OCI-LY7 (cell line): ENCODE results near the gene GYG1.

Experiments used
- EZH2phosphoT487 ChIP-seq: fragments of 200-600 bp; sonication (generic); IDR thresholded peaks from 2 replicates; pipeline ENCODE4 v1.6.1; 2018; ENCODE audit warnings: low read depth, borderline replicate concordance, mild to moderate bottlenecking, mixed run types, antibody characterized with exemption, low read length, moderate library complexity, mixed read lengths
- TF ChIP-seq, protein P1 (sequence below): fragments of 200-600 bp; sonication (generic); conservative IDR thresholded peaks from 2 replicates; pipeline ENCODE4 v1.5.1; 2014; ENCODE audit warnings: mild to moderate bottlenecking, antibody characterized with exemption, low read length, moderate library complexity, mixed read lengths

DNA sequence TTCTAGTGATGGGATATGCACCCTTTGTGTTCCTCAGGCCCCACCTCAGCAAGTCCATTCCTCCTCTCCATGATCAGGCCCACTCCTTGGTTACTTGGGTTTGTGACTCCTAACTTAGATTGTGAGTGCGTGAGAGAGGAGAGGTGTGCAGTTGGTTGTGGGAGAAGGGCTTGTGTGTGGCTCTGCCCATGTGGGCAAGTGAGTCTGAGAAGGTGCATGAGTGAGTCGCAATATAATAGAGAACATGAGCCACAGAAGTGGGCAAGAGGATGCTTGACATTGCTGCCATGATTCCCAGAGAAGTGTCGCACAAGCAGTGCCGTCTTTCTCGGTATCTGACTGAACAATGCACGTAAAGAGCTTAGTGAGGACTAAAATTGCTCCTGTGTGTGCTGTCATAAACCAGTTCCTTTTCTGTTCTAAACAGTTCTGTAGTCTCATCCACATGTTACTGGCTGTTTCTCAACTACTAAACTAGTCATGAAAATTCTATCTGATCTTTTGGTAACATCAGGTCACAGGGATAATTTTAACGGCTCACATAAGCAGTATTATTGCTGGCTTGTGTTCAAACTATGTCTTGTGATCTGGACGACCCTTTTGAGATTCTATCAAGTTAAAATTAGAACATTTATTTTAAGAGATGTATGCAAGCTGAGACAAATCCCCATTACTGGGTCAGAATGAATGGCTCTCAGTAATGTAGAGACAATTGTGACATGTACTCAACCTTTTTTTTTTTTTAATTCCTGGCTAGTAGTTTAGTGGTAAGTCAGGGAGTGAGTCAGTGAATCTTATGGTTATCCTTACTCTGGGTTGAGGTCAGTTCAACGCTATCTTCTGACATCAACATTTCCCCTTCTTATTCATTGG lies 25.6 kb downstream of the GYG1 start:
- TF ChIP-seq, protein P1, sequence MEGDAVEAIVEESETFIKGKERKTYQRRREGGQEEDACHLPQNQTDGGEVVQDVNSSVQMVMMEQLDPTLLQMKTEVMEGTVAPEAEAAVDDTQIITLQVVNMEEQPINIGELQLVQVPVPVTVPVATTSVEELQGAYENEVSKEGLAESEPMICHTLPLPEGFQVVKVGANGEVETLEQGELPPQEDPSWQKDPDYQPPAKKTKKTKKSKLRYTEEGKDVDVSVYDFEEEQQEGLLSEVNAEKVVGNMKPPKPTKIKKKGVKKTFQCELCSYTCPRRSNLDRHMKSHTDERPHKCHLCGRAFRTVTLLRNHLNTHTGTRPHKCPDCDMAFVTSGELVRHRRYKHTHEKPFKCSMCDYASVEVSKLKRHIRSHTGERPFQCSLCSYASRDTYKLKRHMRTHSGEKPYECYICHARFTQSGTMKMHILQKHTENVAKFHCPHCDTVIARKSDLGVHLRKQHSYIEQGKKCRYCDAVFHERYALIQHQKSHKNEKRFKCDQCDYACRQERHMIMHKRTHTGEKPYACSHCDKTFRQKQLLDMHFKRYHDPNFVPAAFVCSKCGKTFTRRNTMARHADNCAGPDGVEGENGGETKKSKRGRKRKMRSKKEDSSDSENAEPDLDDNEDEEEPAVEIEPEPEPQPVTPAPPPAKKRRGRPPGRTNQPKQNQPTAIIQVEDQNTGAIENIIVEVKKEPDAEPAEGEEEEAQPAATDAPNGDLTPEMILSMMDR: no peak
- TF ChIP-seq EZH2phosphoT487: no peak
